HG03571 (cell line): ENCODE results near the gene VENTX.

ENCODE experiments used
- ATAC-seq: cut with Tn5 transposase; IDR thresholded peaks from one replicate; pipeline ENCODE4 v1.9.1; 2021; ENCODE audit not compliant: unreplicated experiment

The VENTX gene

DNA sequence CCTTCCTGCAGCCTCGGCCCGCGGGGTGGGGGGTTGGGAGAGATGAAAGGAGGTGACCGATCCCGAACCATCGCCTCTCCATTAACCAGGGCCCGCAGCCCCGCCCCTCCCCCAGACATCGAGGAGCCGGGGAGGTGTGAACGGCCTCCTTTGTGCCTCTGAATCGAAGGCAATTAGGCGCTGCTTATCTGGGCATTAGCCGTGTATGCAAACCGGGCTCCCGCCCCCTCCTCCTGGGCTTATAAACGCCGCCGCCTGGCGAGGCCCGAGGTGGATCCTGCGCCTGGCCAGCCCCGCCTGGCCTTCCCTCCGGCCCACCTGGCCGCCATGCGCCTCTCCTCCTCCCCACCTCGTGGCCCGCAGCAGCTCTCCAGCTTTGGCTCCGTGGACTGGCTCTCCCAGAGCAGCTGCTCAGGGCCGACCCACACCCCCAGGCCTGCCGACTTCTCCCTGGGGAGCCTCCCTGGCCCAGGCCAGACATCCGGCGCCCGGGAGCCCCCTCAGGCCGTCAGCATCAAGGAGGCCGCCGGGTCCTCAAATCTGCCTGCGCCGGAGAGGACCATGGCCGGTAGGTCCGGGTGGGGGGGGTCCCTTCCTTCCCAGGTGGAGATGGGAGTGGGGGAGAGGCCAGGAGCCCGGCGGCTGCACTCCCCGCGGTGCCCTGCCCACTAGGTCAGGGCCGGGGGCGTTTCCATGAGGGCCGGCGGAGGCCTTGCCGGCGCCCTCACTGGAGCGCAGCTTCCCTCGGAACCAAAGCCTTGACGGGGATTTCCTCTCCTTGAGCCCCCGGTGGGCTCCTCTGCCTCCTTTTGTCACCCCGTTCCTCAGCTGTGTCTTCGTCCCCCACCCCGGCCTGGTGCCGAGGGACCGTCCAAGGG is at the start of gene VENTX:
Gene VENTX, plus strand, starts transcription at position 268 of the 878 bp plus-strand sequence. Its CDS starts 60 bp downstream, at position 328.
- no peak for ATAC-seq

DNA sequence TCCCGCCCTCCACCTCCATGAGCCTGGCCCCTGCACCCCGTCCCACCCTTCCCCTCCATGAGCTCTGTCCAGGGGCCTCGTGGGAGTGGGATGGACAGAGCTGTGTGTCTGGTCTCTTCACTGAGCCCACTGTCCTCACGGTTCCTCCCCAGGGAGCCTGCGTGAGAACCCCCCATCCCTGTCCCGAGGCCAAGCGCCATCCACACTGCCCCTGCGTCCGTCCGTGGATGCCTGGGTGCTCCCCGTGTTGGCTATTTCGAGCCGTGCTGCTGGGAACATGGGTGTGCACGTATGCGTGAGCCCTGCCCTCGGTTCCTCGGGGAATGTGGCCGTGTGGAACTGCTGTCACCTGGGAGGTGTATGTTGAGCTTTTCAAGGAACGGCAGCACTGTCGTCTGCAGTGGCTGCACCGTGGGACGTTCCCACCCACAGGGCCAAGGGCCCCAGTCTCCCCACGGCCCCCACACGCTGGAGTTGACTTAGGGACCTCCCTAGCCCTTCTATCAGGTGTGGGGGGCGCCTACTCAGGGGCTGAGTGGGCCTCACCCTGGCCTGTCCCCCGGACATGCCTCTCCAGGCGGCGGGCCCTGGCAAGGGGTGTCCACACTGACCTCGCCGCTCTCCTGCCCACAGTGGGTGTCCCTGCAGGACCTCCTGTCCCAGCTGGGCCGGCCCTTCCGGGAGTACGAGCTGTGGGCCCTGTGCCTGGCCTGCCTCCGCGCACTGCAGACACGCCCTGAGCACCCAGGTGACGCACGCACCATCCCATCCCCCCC is 49.6 kb upstream of the VENTX start:
- no peak for ATAC-seq

GRCh38 chr10:133189256-133189655 is 48.4 kb upstream of the VENTX start:
- ATAC-seq = no peak

DNA sequence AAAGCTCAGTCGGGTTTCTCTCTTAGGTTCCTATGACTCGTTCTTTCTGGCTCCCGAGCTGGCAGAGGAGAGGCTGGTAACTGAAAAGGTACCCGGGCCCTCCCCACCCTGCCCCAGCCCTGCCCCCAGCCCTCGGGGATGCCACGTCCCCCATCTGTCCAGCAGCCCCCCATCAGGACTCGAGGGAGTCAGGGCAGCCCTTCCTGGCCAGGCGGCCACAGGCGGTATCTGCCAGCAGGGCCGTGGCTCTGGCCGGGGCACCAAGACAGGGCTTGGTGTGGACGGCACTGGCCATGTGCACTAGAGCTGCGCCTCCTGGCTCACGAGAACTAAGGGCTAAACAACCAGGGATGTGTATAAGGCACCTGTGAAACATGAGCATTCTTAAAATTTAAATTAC is 47.9 kb upstream of the VENTX start:
- ATAC-seq = no peak

GRCh38 chr10:133190225-133190624 is 47.4 kb upstream of the VENTX start:
- no peak for ATAC-seq

GRCh38 chr10:133191651-133192050 is 46.0 kb upstream of the VENTX start:
- ATAC-seq = no peak

- no peak for ATAC-seq
These were observed 43.5 kb upstream of the VENTX start for GRCh38 chr10:133194151-133194550.

DNA sequence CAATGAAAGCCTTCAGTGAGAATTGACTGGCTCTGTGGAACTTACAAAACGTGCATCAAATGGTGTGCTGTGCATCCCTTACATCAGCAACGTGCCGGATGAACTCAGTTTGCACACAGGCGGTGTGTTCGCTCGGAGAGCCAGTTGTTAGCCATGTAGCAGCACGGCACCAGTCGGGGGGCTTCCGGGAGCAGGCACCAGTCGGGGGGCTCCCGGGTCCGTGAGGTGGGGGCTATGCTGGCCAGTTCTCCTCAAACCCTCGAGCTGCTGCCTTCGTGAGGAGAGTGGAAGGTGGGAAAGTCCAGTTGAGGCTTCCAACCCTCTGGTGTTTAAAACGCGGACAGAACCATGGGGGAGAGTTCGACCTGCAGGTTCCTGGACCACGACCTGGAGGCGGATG is 42.6 kb upstream of the VENTX start:
- no peak for ATAC-seq

- ATAC-seq = no peak
These were observed 42.0 kb upstream of the VENTX start for GRCh38 chr10:133195611-133196010.

GRCh38 chr10:133196221-133196915 is 41.3 kb upstream of the VENTX start:
- ATAC-seq = no peak

DNA sequence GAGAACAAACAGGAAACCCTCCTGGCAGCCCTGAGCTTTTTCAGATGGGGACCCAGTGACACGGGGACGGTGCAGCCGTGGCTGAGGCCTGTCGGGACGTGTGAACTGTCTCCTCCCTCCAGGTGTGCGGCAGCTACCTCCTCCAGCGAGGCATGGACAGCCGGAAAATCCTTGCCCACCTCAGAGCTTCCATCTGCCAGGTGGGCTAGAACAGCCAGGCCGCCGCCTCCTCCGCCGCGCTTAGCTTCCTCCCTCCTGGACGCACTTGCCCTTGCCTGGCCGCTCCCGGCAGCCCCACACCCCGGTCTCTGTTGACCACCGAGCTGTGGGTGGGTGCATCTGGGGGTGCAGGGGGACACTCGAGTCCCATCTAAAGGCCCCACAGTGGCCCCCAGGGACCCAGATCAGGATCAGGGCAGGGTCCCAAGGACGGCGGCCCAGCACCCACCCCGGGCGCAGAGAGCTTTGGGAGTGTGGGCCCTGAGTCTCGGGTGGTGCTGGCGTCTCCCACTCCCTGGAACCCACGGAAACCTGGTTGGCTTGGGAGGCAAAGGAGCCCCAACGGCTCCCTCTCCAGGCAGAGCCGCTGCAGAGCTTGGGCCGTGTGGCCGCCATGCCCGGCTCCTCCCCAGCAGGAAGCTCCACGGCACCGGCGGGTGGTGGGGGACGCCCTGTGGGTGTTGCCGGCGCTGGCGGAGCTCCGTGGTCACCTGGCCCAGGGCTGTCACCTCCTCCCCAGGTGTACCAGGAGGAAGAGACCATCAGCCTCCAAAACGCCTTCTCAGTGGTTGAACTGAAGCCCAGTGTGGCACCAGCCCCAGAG is 40.5 kb upstream of the VENTX start:
- no peak for ATAC-seq

- no peak for ATAC-seq
These were observed 39.9 kb upstream of the VENTX start for GRCh38 chr10:133197786-133198185.

DNA sequence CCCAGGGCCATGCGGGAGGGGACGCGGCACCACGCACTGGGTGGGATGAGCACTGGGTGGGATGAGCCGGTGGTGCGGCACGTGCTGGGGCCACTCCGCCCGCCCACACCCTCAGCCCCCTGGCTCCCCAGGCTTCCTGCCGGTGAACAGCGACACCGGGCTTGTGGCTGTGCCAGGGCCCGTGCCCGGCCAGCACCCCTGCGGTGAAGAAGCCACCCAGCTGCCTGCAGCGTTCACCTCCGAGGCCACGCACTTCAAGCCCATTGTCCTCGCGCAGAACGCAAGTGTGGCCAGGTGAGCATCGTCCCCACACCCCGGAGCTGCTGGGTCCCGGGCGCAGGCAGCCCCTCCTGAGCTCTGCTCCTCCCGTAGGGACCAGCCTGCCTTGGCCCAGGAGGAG is 39.4 kb upstream of the VENTX start:
- no peak for ATAC-seq

DNA sequence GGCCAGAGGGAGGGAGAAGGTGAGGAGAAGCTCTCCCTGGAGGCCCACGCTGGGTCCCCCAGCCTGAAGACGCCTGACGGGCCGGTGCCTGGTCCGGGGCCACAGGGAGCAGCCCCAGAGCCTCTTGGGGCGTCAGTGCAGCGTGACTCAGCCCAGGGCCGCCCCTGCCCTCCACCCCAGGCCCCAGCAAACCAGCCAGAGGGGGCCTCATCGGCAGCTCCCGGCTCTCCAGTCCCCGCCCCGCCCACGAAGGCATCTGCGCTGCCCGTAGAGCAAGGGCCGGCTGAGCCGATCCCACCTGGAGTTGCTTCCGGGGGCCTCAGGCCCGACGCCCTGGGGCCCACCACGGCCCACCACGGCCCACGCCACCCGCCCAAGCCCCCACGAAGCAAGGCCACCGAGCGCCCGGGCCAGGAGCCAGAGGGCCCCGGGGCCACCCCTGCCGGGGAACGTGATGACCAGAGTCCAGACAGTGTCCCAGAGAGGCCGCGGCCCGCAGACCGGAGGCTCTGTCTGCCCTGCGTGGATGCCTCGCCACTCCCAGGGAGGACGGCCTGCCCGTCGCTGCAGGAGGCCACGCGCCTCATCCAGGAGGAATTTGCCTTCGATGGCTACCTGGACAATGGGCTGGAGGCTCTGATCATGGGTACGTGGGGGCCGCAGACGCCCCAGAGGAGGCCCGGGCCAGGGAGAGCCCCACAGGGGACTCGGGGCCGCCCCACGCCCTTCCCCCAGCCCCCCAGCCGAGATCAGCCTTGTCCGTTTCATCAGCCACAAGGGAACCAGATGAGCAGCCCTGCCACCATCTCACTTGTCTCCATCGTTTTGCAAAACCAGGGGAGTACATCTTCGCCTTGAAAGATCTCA is 38.8 kb upstream of the VENTX start:
- no peak for ATAC-seq

- no peak for ATAC-seq
These were observed 38.2 kb upstream of the VENTX start for GRCh38 chr10:133199488-133199885.

GRCh38 chr10:133199992-133200611 is 37.6 kb upstream of the VENTX start:
- ATAC-seq = no peak

DNA sequence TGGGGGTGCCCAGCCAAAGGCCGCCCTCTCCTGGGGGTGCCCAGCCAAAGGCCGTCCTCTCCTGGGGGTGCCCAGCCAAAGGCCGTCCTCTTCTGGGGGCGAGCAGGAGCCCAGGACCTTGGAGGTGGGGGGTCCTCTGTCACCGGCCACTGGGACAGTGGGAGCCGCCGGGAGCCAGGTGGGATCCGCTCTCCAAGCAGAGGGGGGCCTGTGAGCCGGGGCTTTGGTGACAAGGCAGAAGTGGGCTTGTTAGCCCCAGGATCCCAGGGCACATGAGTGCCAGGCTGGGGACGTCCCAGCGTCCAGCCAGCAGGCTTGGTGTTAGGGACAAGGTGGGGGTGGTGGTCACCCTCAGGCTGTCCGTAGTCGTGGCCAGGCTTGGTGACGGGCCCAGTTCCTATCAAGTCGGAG is 37.0 kb upstream of the VENTX start:
- ATAC-seq = no peak

GRCh38 chr10:133201151-133201947 is 36.3 kb upstream of the VENTX start:
- no peak for ATAC-seq
